CD4-positive, alpha-beta T cell treated with Interleukin-10 for 1 hour (primary cell): ENCODE results near the gene TGFB1.
"Not testable (repeated sequence)": the region's sequence is repeated elsewhere in the genome, so short reads cannot be mapped to it uniquely, and the experiment has no call there.

ENCODE experiments used
- DNase-seq: peaks from one replicate; pipeline ENCODE4 v3.0.0-alpha.2; 2020

The TGFB1 gene

DNA sequence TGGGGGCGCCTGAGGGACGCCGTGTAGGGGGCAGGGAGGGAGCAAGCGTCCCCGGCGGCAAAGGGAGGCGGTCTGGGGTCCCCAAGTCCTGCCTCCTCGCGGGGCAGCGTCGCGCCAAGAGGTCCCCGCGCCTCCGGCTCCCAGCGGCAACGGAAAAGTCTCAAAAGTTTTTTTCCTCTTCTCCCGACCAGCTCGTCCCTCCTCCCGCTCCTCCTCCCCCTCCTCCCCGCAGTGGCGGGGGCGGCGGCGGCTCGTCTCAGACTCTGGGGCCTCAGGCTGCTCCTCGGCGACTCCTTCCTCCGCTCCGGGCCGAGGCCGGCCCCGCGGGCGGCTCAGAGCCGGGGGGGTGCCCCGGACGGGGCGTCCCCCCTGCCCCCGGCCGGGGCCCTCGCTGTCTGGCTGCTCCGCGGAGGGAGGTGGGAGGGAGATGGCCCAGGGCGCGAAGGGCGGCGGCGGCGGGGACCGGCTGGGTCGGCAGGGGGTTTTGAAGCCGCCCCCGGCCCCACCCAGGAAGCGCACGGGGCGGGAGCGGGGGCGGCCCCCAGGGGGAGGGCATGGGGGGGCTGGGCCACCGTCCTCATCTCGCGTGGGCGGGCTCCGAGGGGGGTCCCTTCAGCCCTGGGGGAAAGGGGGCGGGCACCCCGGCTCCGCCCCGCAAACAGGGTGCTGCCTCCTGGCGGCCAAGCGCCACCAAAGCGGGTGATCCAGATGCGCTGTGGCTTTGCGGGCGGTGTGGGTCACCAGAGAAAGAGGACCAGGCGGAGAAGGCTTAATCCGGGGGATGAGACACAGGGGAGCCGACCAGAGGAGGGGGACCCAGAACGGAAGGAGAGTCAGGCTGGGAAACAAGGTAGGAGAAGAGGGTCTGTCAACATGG, at the start of gene TGFB1:
TSS of gene TGFB1 (minus strand) at position 457 of the 877 bp plus-strand sequence. CDS start 878 bp downstream, outside the sequence.
- DNase-seq = peak; percentile 96

DNA sequence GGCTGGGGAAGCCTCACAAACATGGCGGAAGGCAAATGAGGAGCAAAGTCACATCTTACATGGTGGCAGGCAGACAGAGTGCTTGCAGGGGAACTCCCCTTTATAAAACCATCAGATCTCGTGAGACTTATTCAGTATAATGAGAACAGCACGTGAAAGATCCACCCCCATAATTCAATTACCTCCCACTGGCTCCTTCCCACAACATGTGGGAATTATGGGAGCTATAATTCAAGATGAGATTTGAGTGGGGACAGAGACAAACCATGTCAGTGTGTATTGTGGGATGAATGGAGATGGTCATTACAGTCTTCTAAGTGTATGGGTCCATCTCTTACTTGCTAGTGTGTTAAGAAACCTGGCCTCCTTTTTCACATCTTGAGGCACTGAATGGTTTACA, 48.3 kb upstream of the TGFB1 start:
- no peak for DNase-seq

DNA sequence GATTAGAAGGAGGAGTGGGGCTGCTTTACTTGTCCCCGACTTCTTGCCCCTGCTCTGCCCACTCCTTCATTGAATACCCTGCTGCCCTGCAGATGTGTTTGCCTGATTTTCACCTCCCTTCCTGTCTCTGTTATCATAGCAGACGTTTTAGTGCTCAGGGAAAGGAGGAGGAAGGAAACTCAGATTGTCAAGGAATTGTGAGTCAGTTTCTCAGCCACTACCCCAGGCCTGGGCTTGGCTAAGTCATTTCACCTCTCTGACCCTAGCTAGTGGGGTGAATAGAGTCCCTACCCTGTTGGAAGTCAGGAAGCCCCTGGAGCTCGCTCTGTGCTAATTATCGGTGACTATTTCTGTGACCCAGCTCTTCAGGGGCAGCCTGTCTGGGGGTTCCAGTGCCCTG, 47.8 kb upstream of the TGFB1 start:
- DNase-seq = no peak

DNA sequence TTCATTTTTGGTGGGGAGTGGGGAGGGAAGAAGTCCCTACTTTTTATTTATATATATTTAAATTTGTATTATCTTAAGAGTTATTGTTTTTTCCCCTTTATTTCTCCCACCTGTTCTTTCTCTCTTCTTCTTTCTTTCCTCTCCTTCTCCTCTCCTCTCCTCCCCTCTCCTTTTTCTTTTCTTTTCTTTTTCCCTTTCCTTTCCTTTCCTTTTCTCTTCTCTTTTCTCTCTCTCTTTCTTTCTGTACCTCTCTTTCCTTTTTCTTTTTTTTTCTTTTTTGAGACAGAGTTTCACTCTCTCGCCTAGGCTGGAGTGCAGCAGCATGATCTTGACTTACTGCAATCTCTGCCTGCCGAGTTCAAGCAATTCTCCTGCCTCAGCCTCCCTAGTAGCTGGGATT, 45.8 kb upstream of the TGFB1 start:
- DNase-seq = no peak

DNA sequence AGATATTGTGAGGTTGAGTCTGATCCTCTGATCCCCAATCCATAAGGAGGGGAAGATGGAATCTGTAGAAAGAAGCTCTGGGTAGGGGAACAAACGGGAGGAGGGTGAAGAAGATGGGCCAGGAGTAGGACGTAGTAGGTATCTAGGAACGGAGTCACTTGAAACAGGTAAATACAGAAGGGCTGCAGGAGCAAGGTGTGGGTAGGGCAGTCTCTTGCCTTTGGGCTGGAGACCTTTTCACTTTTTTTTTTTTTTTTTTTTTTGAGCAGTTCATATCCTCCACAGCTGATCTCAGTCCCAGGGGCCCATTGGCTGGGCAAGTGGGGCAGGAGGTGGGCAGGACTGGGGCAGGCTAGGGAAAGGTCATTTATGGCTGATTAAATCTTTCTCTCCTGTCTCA, 45.4 kb upstream of the TGFB1 start:
- DNase-seq = no peak

DNA sequence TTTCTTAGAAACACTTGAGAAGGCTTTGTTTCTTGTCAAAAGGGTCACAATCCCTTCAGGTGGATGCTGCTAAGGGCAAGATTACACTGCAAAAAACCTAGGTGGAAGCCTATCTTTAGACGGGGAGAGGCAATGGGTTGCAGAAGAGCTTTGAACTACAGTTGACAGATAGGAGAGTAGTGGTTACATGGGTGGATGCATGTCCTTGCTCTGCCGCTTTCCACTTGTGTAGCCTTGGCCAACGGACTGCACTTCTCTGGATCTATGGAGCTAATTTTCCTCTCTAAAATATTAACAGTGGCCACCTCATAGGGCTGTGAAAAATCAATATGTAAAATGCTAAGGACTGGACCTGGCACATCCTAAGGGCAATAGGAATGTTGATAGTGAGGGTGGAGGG, 44.9 kb upstream of the TGFB1 start:
- no peak for DNase-seq

DNA sequence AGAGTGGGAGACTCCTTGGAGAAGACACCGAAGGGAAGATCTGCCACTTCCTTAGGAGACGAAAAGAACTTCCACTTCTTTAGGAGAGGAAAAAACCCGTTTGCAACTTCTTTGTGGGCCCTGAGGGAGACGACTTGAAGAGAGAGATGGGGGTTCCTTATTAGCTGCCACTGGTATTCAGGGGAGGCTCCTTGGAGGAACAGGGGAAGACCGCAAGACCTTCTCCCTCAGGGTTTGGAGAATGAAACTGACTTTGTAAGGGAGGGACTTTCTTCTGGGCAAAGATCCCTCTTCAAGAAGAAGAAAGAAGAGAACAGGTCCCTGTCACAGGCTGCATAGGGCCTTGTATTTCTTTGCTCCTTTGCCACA, 44.3 kb upstream of the TGFB1 start:
- DNase-seq = no peak

DNA sequence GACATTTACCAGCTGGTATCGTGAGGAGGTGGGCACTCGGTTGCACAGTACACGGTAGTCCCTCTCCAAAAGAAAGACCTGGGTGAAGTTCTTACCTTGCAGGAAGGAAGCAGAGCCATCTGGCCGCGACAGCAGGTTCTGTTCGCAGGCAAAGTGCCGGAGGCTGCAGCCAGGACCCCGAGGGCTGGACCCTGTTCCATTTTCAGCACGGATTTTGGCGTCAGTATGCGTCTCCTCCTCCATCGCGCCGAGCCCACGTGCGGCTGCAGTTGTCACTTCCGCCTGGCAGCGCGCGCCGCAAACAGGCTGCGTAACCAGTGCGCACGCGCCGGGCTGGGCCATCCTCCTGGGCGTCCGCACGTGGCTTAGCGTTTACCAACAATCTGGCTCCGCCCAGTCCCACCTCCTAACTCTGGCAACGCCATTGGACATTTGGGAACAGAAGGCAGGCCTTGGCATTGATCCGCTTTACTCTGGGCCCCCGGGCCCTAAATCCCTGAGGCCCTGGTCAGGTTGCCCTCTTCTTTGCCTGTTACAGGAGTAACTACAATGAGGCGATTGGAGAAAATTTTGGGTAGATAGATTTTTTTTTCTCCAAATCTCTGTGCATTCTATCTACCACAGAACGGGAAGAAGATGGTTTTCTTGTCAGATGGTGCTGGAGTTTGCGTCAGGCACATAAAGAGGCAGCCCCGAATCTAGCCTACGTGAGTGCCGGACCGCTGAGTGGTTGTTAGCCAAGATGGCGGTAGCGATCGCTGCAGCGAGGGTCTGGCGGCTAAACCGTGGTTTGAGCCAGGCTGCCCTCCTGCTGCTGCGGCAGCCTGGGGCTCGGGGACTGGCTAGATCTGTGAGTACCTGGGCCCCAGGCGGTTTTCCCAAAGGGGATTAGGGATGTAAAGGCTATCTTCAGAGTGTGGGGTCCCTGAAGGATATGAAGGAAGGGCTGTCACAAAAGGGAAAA, 43.6 kb upstream of the TGFB1 start, which contains the start of the genes BCKDHA and EXOSC5:
TSS of gene BCKDHA (plus strand) at position 733 of the 964 bp plus-strand sequence. CDS start at position 743, 10 bp downstream.
TSS of gene EXOSC5 (minus strand) at position 274 of the 964 bp plus-strand sequence. CDS start at position 243, 31 bp downstream.
- DNase-seq = peak; percentile 100

DNA sequence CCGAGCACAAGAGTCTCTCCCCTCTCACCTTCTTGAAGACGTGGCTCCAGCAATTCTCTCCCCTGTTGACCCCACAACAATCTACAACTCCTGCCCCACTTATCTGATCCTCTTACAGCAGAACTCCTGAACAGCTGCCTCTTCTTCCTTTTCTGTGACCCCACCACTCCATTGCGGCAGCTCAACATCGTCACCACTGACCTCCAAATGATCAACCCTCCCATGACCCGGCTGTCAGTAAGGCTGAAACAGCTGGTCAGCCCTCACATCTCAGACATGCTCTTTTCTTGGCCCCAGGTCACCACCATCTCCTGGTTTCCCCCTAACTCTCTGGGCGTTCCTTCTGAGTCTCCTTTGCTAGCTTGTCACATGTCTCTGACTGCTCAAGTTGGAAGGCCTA, 41.6 kb upstream of the TGFB1 start:
- no peak for DNase-seq

DNA sequence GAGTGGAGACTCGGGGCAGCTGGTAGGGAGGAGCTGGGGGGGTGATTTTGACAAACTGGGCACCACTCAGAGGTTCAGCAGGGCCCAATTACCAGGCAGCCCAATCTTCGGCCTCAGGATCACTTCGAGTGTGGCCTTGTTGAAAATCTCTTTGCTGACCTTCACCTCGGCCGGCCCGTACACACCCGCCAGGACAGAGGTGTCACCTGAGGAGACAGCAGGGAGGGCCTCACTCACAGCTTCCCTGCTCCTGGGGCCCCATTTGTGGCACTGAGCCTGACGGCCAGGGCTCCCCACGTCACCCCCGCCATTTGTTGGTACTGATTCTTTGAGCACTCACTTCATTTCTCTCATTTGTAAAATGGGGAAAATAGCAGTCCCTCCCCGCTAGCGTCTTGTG, 39.1 kb upstream of the TGFB1 start:
- DNase-seq = no peak

DNA sequence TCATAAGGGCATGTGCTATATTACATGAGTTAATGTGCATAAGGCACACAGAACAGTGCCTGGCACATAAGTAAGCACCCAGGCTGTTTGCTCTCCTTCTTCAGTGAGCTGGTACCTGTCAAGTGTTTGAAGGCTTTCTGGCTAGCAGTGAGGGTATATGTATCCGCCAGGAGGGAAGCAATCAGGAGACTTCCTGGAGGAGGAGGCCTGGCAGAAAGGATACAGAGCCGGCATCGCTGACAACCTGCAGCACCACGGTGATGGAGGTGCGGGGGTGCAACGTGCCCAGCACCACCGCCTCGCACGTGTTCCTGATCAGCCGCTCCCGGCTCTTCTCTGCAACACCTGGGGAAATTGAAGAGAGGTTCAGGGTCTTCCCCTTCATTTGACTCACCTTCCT, 37.9 kb upstream of the TGFB1 start:
- no peak for DNase-seq

DNA sequence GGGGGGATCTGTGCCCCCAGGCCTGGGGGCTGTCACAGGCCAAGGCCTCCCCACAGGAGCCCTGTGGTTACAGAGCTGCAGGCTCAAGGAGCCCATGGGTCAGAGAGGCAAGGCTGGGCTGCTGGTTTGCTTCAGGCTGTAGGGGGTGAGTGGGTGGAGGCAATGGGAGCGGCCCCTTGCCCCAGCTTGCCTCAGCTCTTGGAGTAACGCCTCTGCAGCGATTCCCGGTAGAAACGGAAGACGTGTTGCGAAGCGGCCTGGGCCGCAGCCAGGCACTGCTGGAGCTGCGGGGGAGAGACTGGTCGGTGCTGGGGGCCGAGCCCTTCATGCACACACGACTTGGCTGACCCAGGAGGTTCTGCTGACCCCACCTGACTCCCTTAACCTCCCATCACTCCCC, 32.7 kb upstream of the TGFB1 start:
- no peak for DNase-seq

DNA sequence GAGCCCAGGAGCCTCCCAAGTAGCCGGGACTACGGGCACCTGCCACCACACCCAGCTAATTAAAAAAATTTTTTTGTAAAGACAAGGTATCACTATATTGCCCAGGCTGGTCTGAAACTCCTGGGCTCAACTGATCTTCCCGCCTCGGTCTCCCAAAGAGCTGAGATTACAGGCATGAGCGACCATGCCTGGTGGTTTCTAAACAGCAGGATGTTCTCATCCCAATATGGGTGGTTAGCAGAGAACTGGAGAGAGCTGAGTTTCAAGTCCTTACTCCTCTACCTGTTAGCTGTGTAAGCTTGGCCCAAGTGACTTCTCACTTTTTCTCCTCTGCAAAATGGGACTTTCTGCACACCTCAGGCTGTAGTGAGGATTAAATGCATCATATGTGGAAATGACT, 30.6 kb upstream of the TGFB1 start:
- DNase-seq = no peak

DNA sequence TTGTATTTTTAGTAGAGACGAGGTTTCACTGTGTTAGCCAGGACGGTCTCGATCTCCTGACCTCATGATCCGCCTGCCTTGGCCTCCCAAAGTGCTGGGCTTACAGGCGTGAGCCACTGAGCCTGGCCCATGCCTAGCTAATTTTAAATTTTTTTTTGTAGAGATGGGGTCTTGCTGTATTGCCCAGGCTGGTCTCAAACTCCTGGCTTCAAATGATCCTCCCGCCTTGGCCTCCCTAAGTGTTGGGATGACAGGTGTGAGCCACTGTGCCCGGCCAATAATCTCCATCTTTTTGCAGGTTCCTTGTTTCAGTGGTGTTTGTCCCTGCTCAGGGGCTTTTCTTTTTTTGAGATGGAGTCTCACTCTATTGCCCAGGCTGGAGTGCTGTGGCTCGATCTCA, 27.8 kb upstream of the TGFB1 start:
- DNase-seq = not testable (repeated sequence)

DNA sequence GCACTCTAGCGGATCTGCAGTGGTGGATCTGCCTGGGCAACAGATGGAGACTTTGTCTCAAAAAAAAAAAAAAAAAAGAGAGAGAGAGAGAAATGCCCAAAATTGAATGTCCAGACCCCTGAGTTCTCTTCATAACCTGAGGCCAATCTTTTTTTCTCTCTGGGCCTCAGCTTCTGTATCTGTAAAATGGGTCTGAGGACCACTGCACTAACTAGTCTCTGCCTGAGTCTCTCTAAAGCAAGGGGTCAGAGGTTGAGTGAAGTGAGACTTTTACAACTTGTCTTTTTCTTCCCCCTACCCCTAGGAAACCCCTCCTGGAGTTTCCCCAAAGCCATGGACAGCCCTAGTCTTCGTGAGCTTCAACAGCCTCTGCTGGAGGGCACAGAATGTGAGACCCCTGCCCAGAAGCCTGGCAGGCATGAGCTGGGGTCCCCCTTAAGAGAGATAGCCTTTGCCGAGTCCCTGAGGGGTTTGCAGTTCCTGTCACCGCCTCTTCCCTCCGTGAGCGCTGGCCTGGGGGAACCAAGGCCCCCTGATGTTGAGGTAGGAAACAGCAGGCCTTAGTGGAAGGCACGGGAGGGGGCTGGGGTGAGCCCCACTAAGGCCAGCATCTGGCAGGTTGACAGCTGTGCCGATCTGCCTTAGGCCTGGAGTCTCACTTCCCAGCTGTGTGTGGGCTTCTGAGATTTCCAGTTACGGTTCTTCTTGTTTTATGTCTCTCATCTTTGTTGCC, 24.4 kb upstream of the TGFB1 start:
- no peak for DNase-seq

DNA sequence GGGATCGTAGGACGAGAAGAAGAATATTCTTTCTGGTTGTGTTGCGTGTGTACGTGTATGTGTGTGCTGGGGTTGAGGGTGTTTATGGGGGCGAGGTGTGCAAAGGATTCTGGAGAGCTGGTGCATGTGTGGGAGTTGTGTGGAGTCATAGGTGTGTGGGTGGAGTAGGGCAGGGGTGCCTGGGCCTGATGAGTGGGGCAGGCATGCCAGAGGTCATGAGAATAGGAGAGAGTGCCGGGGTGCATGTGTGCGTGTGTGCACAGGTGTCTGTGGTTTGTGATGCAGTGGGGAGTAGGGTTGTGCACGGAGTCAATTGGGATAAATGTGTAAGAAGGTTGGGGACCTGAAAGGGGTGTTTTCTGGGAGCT, 23.3 kb upstream of the TGFB1 start:
- DNase-seq = no peak

DNA sequence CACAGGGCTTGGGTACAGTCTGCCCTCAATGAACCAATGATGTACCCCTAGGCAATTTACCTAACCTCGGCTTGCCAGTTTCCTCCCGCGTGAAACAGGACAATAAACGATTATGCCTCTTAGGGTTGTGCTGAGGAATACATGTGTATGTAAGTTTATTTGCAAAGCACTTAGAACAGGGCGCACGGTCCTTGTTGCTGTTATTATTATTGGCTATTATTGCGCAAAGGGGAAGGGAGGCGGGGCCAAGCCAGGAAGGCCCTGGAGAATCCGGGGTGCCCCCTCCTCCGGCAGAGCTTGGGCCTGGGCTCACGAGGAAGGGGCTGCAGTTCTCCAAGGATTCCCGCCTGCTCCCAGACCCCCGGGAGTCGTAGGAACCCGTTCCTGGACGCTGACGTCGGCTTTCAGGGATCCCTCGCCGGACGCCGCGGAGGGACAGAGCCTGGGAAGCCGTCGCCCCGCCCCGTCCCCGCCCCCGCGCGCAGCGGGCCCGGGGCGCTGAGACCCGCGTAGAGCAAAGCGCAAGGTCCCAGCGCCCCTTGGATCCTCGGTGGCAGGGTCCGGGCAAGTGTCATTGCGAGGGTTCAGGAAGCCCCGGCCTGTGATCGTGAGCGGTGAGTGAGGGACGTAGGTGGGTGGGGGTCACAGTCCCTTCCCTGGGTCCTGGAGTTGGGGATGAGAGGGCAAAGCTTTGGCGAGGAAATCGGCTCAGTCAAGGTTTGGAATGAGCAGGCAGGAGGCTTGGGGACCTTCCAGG, 22.7 kb upstream of the TGFB1 start, which contains the start of gene TMEM91:
TSS of gene TMEM91 (plus strand) at position 293 of the 757 bp plus-strand sequence. CDS start 1,777 bp downstream, outside the sequence.
- peak; percentile 29 for DNase-seq

DNA sequence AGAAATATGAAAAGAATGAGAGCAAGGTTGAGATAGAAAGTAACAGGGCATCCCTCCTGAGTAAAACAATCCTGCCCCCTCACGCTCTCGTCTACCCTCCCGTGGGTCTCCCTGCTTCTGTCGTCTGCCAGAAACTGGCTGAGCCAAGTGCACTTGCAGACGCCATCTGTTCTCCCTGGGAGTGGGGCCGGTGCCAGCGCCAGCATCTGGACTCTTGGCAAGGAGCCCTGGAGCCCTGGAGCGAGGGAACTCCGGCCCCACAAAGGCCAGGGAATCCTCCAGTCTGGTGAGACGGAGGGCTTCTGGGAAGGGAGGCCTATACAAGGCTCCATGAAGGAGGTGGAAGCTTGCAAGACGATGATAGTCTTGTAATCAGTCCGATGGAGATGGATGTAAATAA, 20.3 kb upstream of the TGFB1 start:
- no peak for DNase-seq

DNA sequence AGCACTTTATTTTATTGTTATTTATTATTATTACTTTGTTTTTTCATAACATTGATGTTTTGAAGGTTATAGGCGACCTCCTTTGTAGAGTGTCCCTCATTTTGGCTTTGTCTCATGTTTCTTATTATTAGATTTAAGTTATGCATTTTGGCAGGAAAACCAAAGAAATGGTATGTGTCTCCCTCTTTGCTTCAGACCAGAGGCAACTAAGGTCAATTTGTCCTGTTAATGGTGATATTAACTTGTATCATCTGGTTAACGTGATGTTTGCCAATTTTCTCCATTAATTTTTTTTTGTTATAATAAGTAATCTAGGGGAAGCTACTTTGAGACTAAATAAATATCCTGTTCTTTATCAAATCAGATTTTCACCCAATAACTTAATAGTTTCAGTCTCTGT, 18.8 kb upstream of the TGFB1 start:
- no peak for DNase-seq

DNA sequence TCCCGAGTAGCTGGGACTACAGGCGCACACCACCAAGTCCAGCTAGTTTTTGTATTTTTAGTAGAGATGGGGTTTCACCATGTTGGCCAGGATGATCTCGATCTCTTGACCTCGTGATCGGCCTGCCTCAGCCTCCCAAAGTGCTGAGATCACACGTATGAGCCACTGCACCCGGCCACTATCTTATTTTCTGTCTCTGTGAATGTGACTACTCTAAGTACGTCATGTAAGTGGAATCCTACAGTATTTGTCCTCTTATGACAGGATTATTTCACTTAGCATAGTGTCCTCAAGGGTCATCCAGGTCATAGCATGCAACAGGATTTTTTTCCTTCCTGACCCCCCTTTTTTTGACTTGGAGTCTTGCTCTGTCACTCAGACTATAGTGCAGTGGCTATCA, 17.8 kb upstream of the TGFB1 start:
- DNase-seq = no peak

DNA sequence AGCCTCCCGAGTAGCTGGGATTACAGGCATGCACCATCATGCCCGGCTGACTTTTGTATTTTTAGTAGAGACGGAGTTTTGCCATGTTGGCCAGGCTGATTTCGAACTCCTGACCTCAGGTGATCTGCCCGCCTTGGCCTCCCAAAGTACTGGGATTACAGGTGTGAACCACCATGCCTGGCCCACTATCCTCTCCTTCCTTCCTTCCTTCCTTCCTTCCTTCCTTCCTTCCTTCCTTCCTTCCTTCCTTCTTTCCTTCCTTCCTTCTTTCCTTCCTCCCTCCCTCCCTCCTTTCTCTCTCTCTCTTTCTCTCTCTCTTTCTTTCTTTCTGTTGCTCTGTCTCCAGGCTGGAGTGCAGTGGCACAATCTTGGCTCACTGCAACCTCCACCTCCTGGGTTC, 17.4 kb upstream of the TGFB1 start:
- not testable (repeated sequence) for DNase-seq

DNA sequence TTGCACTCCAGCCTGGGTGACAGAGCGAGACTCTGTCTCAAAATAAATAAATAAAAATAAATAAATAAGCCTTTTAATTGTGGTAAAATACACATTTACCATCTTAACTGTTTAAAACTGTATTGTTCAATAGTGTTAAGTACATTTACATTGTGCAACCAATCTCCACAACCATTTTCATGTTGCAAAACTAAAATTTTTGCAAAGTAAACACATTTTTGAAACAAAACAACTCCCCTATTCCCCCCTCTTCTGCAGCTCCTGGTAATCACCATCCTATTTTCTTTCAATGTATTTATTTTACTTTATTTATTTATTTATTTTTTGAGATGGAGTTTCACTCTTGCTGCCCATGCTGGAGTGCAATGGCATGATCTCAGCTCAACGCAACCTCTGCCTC, 16.0 kb upstream of the TGFB1 start:
- DNase-seq = no peak
